ENCODE results near the gene TDRD3. TPM values are rescaled to one million over a fixed set of nuclear protein-coding genes. Genes with fewer than 3 reads are reported as not detected.

TDRD3 gene
- total RNA-seq, 1 donor from 2014 or later: 22.5 TPM

GRCh38 chr13:60612593-60612992 is 215.6 kb downstream of the TDRD3 start:
- ChIA-PET POLR2A (no interaction called here), CTCF (no interaction called here)
- no peaks in the 10 kb centered on the region for H3K27me3 Mint-ChIP-seq
- H3K36me3 Mint-ChIP-seq (ENCODE audit: low read depth): no peaks in the 10 kb centered on the region
- DNase-seq (no peak), ATAC-seq (ENCODE audit: low read depth) (no peak)
- intact Hi-C loops (cut with micrococcal nuclease): no loop called here
- H3K27ac Mint-ChIP-seq: no peak overlapping the region
- no peaks in the 10 kb centered on the region for H3K4me1 Mint-ChIP-seq
- H3K4me3 Mint-ChIP-seq: no peak overlapping the region
- no peaks in the 10 kb centered on the region for H3K9me3 Mint-ChIP-seq
- TF ChIP-seq CTCF (IDR thresholded peaks at IDR 0.05): no peak

- intact Hi-C loops (cut with micrococcal nuclease): no loop called here
- CTCF ChIA-PET: no interaction called here
- no peaks in the 10 kb centered on the region for H3K4me1 Mint-ChIP-seq
- ATAC-seq (ENCODE audit: low read depth) (no peak), DNase-seq (no peak)
- H3K36me3 Mint-ChIP-seq (ENCODE audit: low read depth): no peaks in the 10 kb centered on the region
- no peak overlapping the region for H3K27ac Mint-ChIP-seq
- no peaks in the 10 kb centered on the region for H3K9me3 Mint-ChIP-seq
- H3K27me3 Mint-ChIP-seq: no peaks in the 10 kb centered on the region
- POLR2A ChIA-PET: no interaction called here
- no peak overlapping the region for H3K4me3 Mint-ChIP-seq
- TF ChIP-seq CTCF (IDR thresholded peaks at IDR 0.05): no peak
Observed at GRCh38 chr13:60613080-60613479, 216.1 kb downstream of the TDRD3 start.

GRCh38 chr13:60617991-60618733 is 221.1 kb downstream of the TDRD3 start:
- intact Hi-C loops (cut with micrococcal nuclease): no loop called here
- H3K4me1 Mint-ChIP-seq: no peaks in the 10 kb centered on the region
- ATAC-seq (ENCODE audit: low read depth) (no peak), DNase-seq (no peak)
- POLR2A ChIA-PET: no interaction called here
- no peaks in the 10 kb centered on the region for H3K36me3 Mint-ChIP-seq (ENCODE audit: low read depth)
- H3K4me3 Mint-ChIP-seq: no peak overlapping the region
- peaks cover 2% of the 10 kb centered on the region for H3K9me3 Mint-ChIP-seq
- CTCF ChIA-PET: no interaction called here
- no peaks in the 10 kb centered on the region for H3K27me3 Mint-ChIP-seq
- no peak overlapping the region for H3K27ac Mint-ChIP-seq
- TF ChIP-seq CTCF (IDR thresholded peaks at IDR 0.05): no peak

GRCh38 chr13:60619461-60619860 is 222.4 kb downstream of the TDRD3 start:
- Mint-ChIP-seq H3K9me3 (peaks cover 2% of the 10 kb centered on the region), H3K36me3 (ENCODE audit: low read depth) (no peaks in the 10 kb centered on the region), H3K4me1 (no peaks in the 10 kb centered on the region), H3K27me3 (peaks cover 2% of the 10 kb centered on the region), H3K4me3 (no peak overlapping the region), H3K27ac (no peak overlapping the region)
- ATAC-seq (ENCODE audit: low read depth) (no peak), DNase-seq (no peak)
- POLR2A ChIA-PET: no interaction called here
- TF ChIP-seq CTCF (IDR thresholded peaks at IDR 0.05): no peak
- CTCF ChIA-PET: no interaction called here
- intact Hi-C loops (cut with micrococcal nuclease): no loop called here

- POLR2A ChIA-PET: no interaction called here
- no peak for ATAC-seq (ENCODE audit: low read depth)
- no peak for TF ChIP-seq CTCF (IDR thresholded peaks at IDR 0.05)
- Mint-ChIP-seq H3K36me3 (ENCODE audit: low read depth) (no peaks in the 10 kb centered on the region), H3K9me3 (peaks cover 2% of the 10 kb centered on the region), H3K27me3 (peaks cover 2% of the 10 kb centered on the region), H3K27ac (no peak overlapping the region), H3K4me3 (no peak overlapping the region), H3K4me1 (no peaks in the 10 kb centered on the region)
- intact Hi-C loops (cut with micrococcal nuclease): no loop called here
- DNase-seq: no peak
- CTCF ChIA-PET: no interaction called here
Observed at GRCh38 chr13:60620611-60621395, 223.8 kb downstream of the TDRD3 start.

All from activated B cell treated with CpG ODN at 0.5 μM for 24 hours (primary cell).